Measurements from ENCODE around the gene JUN. TPM values are rescaled to one million over a fixed set of nuclear protein-coding genes. Genes with fewer than 3 reads are reported as not detected.

The JUN gene
- total and polyA plus RNA-seq, 2 of the 13 experiments (the other 11 are each of a cell fraction or from before 2014, with no cell fraction given) = 18.2 to 22.3 TPM

GRCh38 chr1:58763214-58763613, 20.6 kb downstream of the JUN start (continued):
- TF ChIP-seq SP140L (CRISPR knock-in tag; IDR thresholded peaks at IDR 0.05; ENCODE audit: borderline replicate concordance) (no peak), ZNF589 (CRISPR knock-in tag; conservative IDR thresholded peaks at IDR 0.05) (no peak)

- no peak for TF ChIP-seq ARHGAP35 (CRISPR knock-in tag; IDR thresholded peaks at IDR 0.05; ENCODE audit: borderline replicate concordance)
- 0 out of 2 replicates have a peak, but pooled peaks have one; percentile 27 for TF ChIP-seq ZNF317 (CRISPR knock-in tag; IDR thresholded peaks at IDR 0.05)
- FAIRE-seq (no peak), DNase-seq (ENCODE audit: low spot score) (no peak), ATAC-seq (peak; percentile 36; the same call in 2 of the 3 replicates)
- Histone ChIP-seq H3K27ac (ENCODE audit: extremely low read length, insufficient read depth, low read length) (peak overlapping the region; percentile 62), H3K79me2 (ENCODE audit: insufficient read depth, low read length) (no peaks in the 10 kb centered on the region), H3K27me3 (ENCODE audit: control insufficient read depth in 1 of 2, insufficient read depth in 2 of 2, low read length in 2 of 2) (no peaks in the 10 kb centered on the region), H3K9ac (ENCODE audit: insufficient read depth, low read depth, low read length) (no peak overlapping the region), H2AFZ (ENCODE audit: low read length) (no peak overlapping the region), H3K4me2 (ENCODE audit: low read depth, low read length) (peak overlapping the region; percentile 70), H3K9me3 (ENCODE audit: low read length) (no peaks in the 10 kb centered on the region), H3K4me3 (replicated peaks in 1 of 3; ENCODE audit: insufficient read depth in 1 of 3, low read depth in 2 of 3, low read length in 3 of 3) (0 out of 6 replicates have a peak overlapping the region, but pooled peaks of 1 of the 3 experiments have one; percentile 6), H3K4me1 (ENCODE audit: insufficient read depth, low read length) (peaks cover 58% of the 10 kb centered on the region), H3K36me3 (replicated peaks in 1 of 2; ENCODE audit: control insufficient read depth in 1 of 2, insufficient read depth in 2 of 2, low read length in 2 of 2) (no peaks in the 10 kb centered on the region), H4K20me1 (ENCODE audit: insufficient read depth, low read length) (no peaks in the 10 kb centered on the region)
- ChIA-PET POLR2A (interaction anchor here (1.1 to 3.0 kb wide), 3 partner anchors 8 to 21 kb away, joined by 3 to 21 read pairs (median 6); partner anchors contain the start of gene JUN), CTCF (ENCODE audit: low intra/inter-chr PET ratio, low total read pairs) (no interaction called here)
- BruUV-seq (replicated peaks) = no TSS peak
- in situ Hi-C loops (cut with HindIII; ENCODE audit: extremely low pct_ligation_motif_present, low pct_unique_long_range_greater_than_20kb) (no loop called here), intact Hi-C loops (cut with micrococcal nuclease; ENCODE audit: unreplicated experiment) (loop anchor here (1.0 kb wide), 1 partner anchor 9 kb away; no protein-coding TSS in a partner anchor)
Observed at GRCh38 chr1:58762806-58763205, 21.0 kb downstream of the JUN start.

- in situ Hi-C loops (cut with HindIII; ENCODE audit: extremely low pct_ligation_motif_present, low pct_unique_long_range_greater_than_20kb) = no loop called here
- BruUV-seq (replicated peaks) = no TSS peak
- Histone ChIP-seq H3K9ac (ENCODE audit: insufficient read depth, low read depth, low read length) (peak overlapping the region; percentile 33; the same call in 1 of the 2 replicates), H3K4me3 (replicated peaks in 1 of 3; ENCODE audit: insufficient read depth in 1 of 3, low read depth in 2 of 3, low read length in 3 of 3) (no peak overlapping the region), H3K36me3 (replicated peaks in 1 of 2; ENCODE audit: control insufficient read depth in 1 of 2, insufficient read depth in 2 of 2, low read length in 2 of 2) (no peaks in the 10 kb centered on the region), H4K20me1 (ENCODE audit: insufficient read depth, low read length) (no peaks in the 10 kb centered on the region), H3K4me2 (ENCODE audit: low read depth, low read length) (0 out of 2 replicates have a peak overlapping the region, but pooled peaks have one; percentile 8), H3K4me1 (ENCODE audit: insufficient read depth, low read length) (peaks cover 81% of the 10 kb centered on the region), H2AFZ (ENCODE audit: low read length) (no peak overlapping the region), H3K9me3 (ENCODE audit: low read length) (no peaks in the 10 kb centered on the region), H3K79me2 (ENCODE audit: insufficient read depth, low read length) (no peaks in the 10 kb centered on the region), H3K27ac (ENCODE audit: extremely low read length, insufficient read depth, low read length) (peak overlapping the region; percentile 63), H3K27me3 (ENCODE audit: control insufficient read depth in 1 of 2, insufficient read depth in 2 of 2, low read length in 2 of 2) (no peaks in the 10 kb centered on the region)
- peak; percentile 49 for ATAC-seq
- 20% methylated on average over 6 of the region's 6 CpGs for WGBS (ENCODE audit: low lambda C conversion rate)
- ChIA-PET CTCF (ENCODE audit: low intra/inter-chr PET ratio, low total read pairs) (no interaction called here), POLR2A (interaction anchor here (0.7 to 1.4 kb wide), 5 partner anchors 8 to 128 kb away, joined by 3 to 8 read pairs (median 3); partner anchors contain the start of gene JUN)
- peak; percentile 4 for FAIRE-seq
- DNase-seq (ENCODE audit: low spot score) = peak; percentile 83
- intact Hi-C loops (cut with micrococcal nuclease; ENCODE audit: unreplicated experiment) = no loop called here
- TF ChIP-seq ZFY (CRISPR knock-in tag; IDR thresholded peaks at IDR 0.05) (peak; percentile 60; the same call in 1 of the 2 replicates), TAF15 (IDR thresholded peaks at IDR 0.05; ENCODE audit: low read depth, low read length, poor library complexity, severe bottlenecking) (no peak), EP300 (IDR thresholded peaks at IDR 0.05; ENCODE audit: low read depth in 2 of 2, low read length in 2 of 2) (peak in 1 of 2 experiments; percentile 82; a peak in 1 of 4 replicates), EP300 (CRISPR knock-in tag; IDR thresholded peaks at IDR 0.05; ENCODE audit: borderline replicate concordance) (peak; percentile 73), GABPB1 (CRISPR knock-in tag; IDR thresholded peaks at IDR 0.05) (peak; percentile 90), TOE1 (CRISPR knock-in tag; IDR thresholded peaks at IDR 0.05) (no peak), ATAD3A (CRISPR knock-in tag; IDR thresholded peaks at IDR 0.05) (no peak), ZSCAN21 (CRISPR knock-in tag; IDR thresholded peaks at IDR 0.05; ENCODE audit: borderline replicate concordance) (peak; percentile 70; the same call in 1 of the 2 replicates), CHCHD3 (CRISPR knock-in tag; IDR thresholded peaks at IDR 0.05) (no peak)
Observed at GRCh38 chr1:58755468-58755872, 28.4 kb downstream of the JUN start.

All from HepG2 (cell line).